MCF 10A (cell line): ENCODE data around the gene HLCS. TPM values are rescaled to one million over a fixed set of nuclear protein-coding genes. Genes with fewer than 3 reads are reported as not detected.

Experiments
- BruUV-seq: library from RNA; stranded (reverse); fragments of 400-500 nt; replicated peaks from 2 replicates; lab custom pipeline; 2021; lab: Mats Ljungman, UMichigan
- CTCF ChIA-PET: fragments of 300-600 bp; sonication (Branson Sonifier 250); formaldehyde crosslinking; extraction: SDS; loops from one replicate; lab custom pipeline; 2021; ENCODE audit warnings: antibody characterized with exemption, inconsistent platforms; lab: Yijun Ruan, JAX
- POLR2A ChIA-PET: fragments of 300-600, 350-650 bp; sonication (Branson Sonifier 250); formaldehyde crosslinking; extraction: SDS; loops from one replicate; lab custom pipeline; 2020; ENCODE audit warnings: antibody characterized with exemption, inconsistent platforms; lab: Yijun Ruan, JAX
- DNase-seq: peaks from one replicate; pipeline ENCODE4 v3.0.0-alpha.2; 2018; ENCODE audit not compliant: unreplicated experiment
- H3K27ac Mint-ChIP-seq: one replicate; pipeline ENCODE4 v1.8.0; 2022; ENCODE audit warnings: mild to moderate bottlenecking, low read depth, mixed read lengths; ENCODE audit not compliant: unreplicated experiment
- H3K27me3 Mint-ChIP-seq: one replicate; pipeline ENCODE4 v1.8.0; 2022; ENCODE audit warnings: mixed read lengths; ENCODE audit not compliant: insufficient read depth, unreplicated experiment
- H3K36me3 Mint-ChIP-seq: one replicate; pipeline ENCODE4 v1.8.0; 2022; ENCODE audit warnings: mild to moderate bottlenecking, moderate library complexity, mixed read lengths; ENCODE audit not compliant: insufficient read depth, unreplicated experiment
- H3K4me1 Mint-ChIP-seq: one replicate; pipeline ENCODE4 v1.8.0; 2022; ENCODE audit warnings: mixed read lengths; ENCODE audit not compliant: insufficient read depth, unreplicated experiment
- H3K4me3 Mint-ChIP-seq: one replicate; pipeline ENCODE4 v1.8.0; 2022; ENCODE audit warnings: mild to moderate bottlenecking, moderate library complexity, mixed read lengths; ENCODE audit not compliant: unreplicated experiment
- H3K9me3 Mint-ChIP-seq: one replicate; pipeline ENCODE4 v1.8.0; 2022; ENCODE audit warnings: mixed read lengths; ENCODE audit not compliant: unreplicated experiment
- CTCF ChIP-seq: fragments of 200-600 bp; IDR thresholded peaks from one replicate; pipeline ENCODE4 v1.8.0; 2022; ENCODE audit warnings: antibody characterized with exemption, mild to moderate bottlenecking; ENCODE audit not compliant: unreplicated experiment
- intact Hi-C: fragments of 100-400 bp; cut with micrococcal nuclease; formaldehyde crosslinking; loops from 2 replicates; pipeline ENCODE4 v1.14.1; 2022
- total RNA-seq: library from RNA; stranded (reverse); gene quantifications from 2 replicates; pipeline ENCODE4 v1.2.3, GENCODE V29; 2022

The HLCS gene
- total RNA-seq, 1 experiment from 2014 or later = 46.1 TPM

- H3K4me3 Mint-ChIP-seq = no peak overlapping the region
- no peaks in the 10 kb centered on the region for H3K36me3 Mint-ChIP-seq
- intact Hi-C loops = no loop called here
- no peaks in the 10 kb centered on the region for H3K27me3 Mint-ChIP-seq
- TF ChIP-seq CTCF = no peak
- no peaks in the 10 kb centered on the region for H3K9me3 Mint-ChIP-seq
- H3K4me1 Mint-ChIP-seq = peaks cover 13% of the 10 kb centered on the region
- no peak for DNase-seq
- CTCF ChIA-PET = interaction anchor here (0.7 to 2.3 kb wide), 2 partner anchors 222 to 1732 kb away, joined by 3 to 8 read pairs; no protein-coding TSS in a partner anchor
- POLR2A ChIA-PET = no interaction called here
- no TSS peak for BruUV-seq
- peak overlapping the region; percentile 35 for H3K27ac Mint-ChIP-seq
These were observed 114.2 kb downstream of the HLCS start for GRCh38 chr21:36852293-36852692.

GRCh38 chr21:36851121-36851520, 115.3 kb downstream of the HLCS start:
- CTCF ChIA-PET = interaction anchor here (1.1 to 2.3 kb wide), 3 partner anchors 10 to 221 kb away, joined by 3 to 8 read pairs (median 5); no protein-coding TSS in a partner anchor
- H3K4me1 Mint-ChIP-seq = peaks cover 18% of the 10 kb centered on the region
- BruUV-seq = no TSS peak

GRCh38 chr21:36850372-36850771, 116.1 kb downstream of the HLCS start:
- H3K36me3 Mint-ChIP-seq = no peaks in the 10 kb centered on the region
- no TSS peak for BruUV-seq
- ChIA-PET POLR2A (interaction anchor here (0.8 kb wide), 1 partner anchor 30 kb away, joined by 3 read pairs; no protein-coding TSS in a partner anchor), CTCF (interaction anchor here (0.7 to 1.3 kb wide), 4 partner anchors 11 to 66 kb away, joined by 3 to 5 read pairs (median 4); no protein-coding TSS in a partner anchor)
- H3K4me3 Mint-ChIP-seq = no peak overlapping the region
- peak overlapping the region; percentile 67 for H3K27ac Mint-ChIP-seq
- H3K4me1 Mint-ChIP-seq = peaks cover 18% of the 10 kb centered on the region
- TF ChIP-seq CTCF = no peak
- intact Hi-C loops = no loop called here
- H3K9me3 Mint-ChIP-seq = no peaks in the 10 kb centered on the region
- H3K27me3 Mint-ChIP-seq = no peaks in the 10 kb centered on the region
- no peak for DNase-seq

More at GRCh38 chr21:36851121-36851520, 115.3 kb downstream of the HLCS start:
- Mint-ChIP-seq H3K36me3 (no peaks in the 10 kb centered on the region), H3K9me3 (no peaks in the 10 kb centered on the region), H3K4me3 (no peak overlapping the region), H3K27me3 (no peaks in the 10 kb centered on the region), H3K27ac (peak overlapping the region; percentile 67)
- DNase-seq = no peak
- POLR2A ChIA-PET = no interaction called here
- no peak for TF ChIP-seq CTCF
- intact Hi-C loops = no loop called here

- peaks cover 18% of the 10 kb centered on the region for H3K4me1 Mint-ChIP-seq
- no peaks in the 10 kb centered on the region for H3K9me3 Mint-ChIP-seq
- intact Hi-C loops = no loop called here
- no peaks in the 10 kb centered on the region for H3K36me3 Mint-ChIP-seq
- DNase-seq = no peak
- TF ChIP-seq CTCF = no peak
- H3K27me3 Mint-ChIP-seq = no peaks in the 10 kb centered on the region
- CTCF ChIA-PET = interaction anchor here (0.7 to 3.4 kb wide), 5 partner anchors 8 to 219 kb away, joined by 3 to 12 read pairs (median 4); no protein-coding TSS in a partner anchor
- POLR2A ChIA-PET = interaction anchor here (0.6 to 2.3 kb wide), 4 partner anchors 31 to 239 kb away, joined by 3 to 5 read pairs (median 3); no protein-coding TSS in a partner anchor
- H3K27ac Mint-ChIP-seq = peak overlapping the region; percentile 67
- H3K4me3 Mint-ChIP-seq = no peak overlapping the region
- BruUV-seq = no TSS peak
These were observed 116.9 kb downstream of the HLCS start for GRCh38 chr21:36849461-36850105.
